DND-41 (cell line): ENCODE measurements around the gene ANK3.

Experiments used
- ATAC-seq: fragments of 200-7000 bp; cut with Tn5 transposase; 3 replicates; pipeline ENCODE4 v1.9.1; 2021; ENCODE audit warnings: low read depth; ENCODE audit not compliant: insufficient read depth
- DNase-seq: peaks from one replicate; pipeline ENCODE4 v3.0.0-alpha.2; 2020
- H2AFZ ChIP-seq: 2 replicates; pipeline ENCODE4 v1.6.0; 2012; ENCODE audit warnings: low read depth, low read length
- H3K27ac ChIP-seq: 2 replicates; pipeline ENCODE4 v1.5.1; 2012; ENCODE audit warnings: low read length, inconsistent platforms
- H3K27me3 ChIP-seq: fragments of 200-600 bp; sonication (generic); 2 replicates; pipeline ENCODE4 v1.6.0; 2012; ENCODE audit warnings: low read length, mild to moderate bottlenecking, inconsistent platforms; ENCODE audit not compliant: insufficient read depth, poor library complexity
- H3K36me3 ChIP-seq: 2 replicates; pipeline ENCODE4 v1.5.1; 2012; ENCODE audit warnings: low read length, inconsistent platforms; ENCODE audit not compliant: insufficient read depth
- H3K4me1 ChIP-seq: 2 replicates; pipeline ENCODE4 v1.5.1; 2012; ENCODE audit warnings: mild to moderate bottlenecking, low read length; ENCODE audit not compliant: insufficient read depth
- H3K4me2 ChIP-seq: 2 replicates; pipeline ENCODE4 v1.6.0; 2012; ENCODE audit warnings: mild to moderate bottlenecking, moderate library complexity, low read length, inconsistent platforms; ENCODE audit not compliant: insufficient read depth
- H3K4me3 ChIP-seq, 2 experiments: fragments of 200-600 bp in 1 of 2; shearing (Covaris generic) in 1 of 2; 2 replicates each; pipeline ENCODE4 v1.5.1; 2012 to 2016; ENCODE audit warnings: inconsistent platforms in 2 of 2, low read length in 2 of 2, mild to moderate bottlenecking in 2 of 2, low read depth in 1 of 2, moderate library complexity in 1 of 2
- H3K79me2 ChIP-seq: 2 replicates; pipeline ENCODE4 v1.6.0; 2012; ENCODE audit warnings: low read length, inconsistent platforms; ENCODE audit not compliant: insufficient read depth
- H3K9ac ChIP-seq: 2 replicates; pipeline ENCODE4 v1.6.0; 2012; ENCODE audit warnings: low read depth, mild to moderate bottlenecking, inconsistent platforms, low read length, moderate library complexity
- H3K9me3 ChIP-seq: 2 replicates; pipeline ENCODE4 v1.5.1; 2012; ENCODE audit warnings: low read length, moderate library complexity, mild to moderate bottlenecking, inconsistent platforms; ENCODE audit not compliant: insufficient read depth, severe bottlenecking
- H4K20me1 ChIP-seq: 2 replicates; pipeline ENCODE4 v1.6.0; 2012; ENCODE audit warnings: low read length; ENCODE audit not compliant: insufficient read depth
- EZH2 ChIP-seq: IDR thresholded peaks from 3 replicates; pipeline ENCODE4 v1.6.1; 2012; ENCODE audit warnings: borderline replicate concordance, low read depth, mild to moderate bottlenecking, moderate library complexity, low read length, inconsistent platforms; ENCODE audit not compliant: severe bottlenecking
- TF ChIP-seq, protein P1 (sequence below): IDR thresholded peaks from 2 replicates; pipeline ENCODE4 v1.5.1; 2012; ENCODE audit warnings: borderline replicate concordance, low read length, moderate library complexity, mild to moderate bottlenecking; ENCODE audit not compliant: poor library complexity, severe bottlenecking; ENCODE audit errors: extremely low read depth

ANK3 gene

DNA sequence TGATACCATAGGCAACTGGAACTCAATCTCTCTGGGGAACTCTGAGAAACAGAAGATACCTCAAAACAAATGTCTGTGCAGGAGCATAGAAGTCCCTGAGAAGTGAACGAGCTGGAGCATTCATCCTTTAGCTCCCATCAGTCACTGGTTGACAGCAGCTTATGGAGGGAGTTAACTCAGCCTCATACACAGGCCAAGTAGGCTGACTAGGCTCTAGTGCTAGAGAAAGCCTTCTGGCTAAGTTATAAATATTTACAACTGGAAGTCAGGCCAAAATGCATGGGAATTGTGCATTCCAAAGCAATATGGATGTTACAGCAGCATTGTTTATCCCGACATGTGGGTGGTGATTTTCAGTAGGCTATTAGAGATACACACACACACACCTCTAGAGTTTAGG lies 66.5 kb downstream of the ANK3 start:
- no peak for TF ChIP-seq EZH2
- TF ChIP-seq, protein P1, sequence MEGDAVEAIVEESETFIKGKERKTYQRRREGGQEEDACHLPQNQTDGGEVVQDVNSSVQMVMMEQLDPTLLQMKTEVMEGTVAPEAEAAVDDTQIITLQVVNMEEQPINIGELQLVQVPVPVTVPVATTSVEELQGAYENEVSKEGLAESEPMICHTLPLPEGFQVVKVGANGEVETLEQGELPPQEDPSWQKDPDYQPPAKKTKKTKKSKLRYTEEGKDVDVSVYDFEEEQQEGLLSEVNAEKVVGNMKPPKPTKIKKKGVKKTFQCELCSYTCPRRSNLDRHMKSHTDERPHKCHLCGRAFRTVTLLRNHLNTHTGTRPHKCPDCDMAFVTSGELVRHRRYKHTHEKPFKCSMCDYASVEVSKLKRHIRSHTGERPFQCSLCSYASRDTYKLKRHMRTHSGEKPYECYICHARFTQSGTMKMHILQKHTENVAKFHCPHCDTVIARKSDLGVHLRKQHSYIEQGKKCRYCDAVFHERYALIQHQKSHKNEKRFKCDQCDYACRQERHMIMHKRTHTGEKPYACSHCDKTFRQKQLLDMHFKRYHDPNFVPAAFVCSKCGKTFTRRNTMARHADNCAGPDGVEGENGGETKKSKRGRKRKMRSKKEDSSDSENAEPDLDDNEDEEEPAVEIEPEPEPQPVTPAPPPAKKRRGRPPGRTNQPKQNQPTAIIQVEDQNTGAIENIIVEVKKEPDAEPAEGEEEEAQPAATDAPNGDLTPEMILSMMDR: no peak
- DNase-seq (no peak), ATAC-seq (no peak)
- H4K20me1 ChIP-seq: no peaks in the 10 kb centered on the region
- H3K4me3 ChIP-seq: no peak overlapping the region
- H3K9ac ChIP-seq: no peak overlapping the region
- no peak overlapping the region for H3K27ac ChIP-seq
- no peak overlapping the region for H2AFZ ChIP-seq
- no peaks in the 10 kb centered on the region for H3K9me3 ChIP-seq
- H3K4me2 ChIP-seq: no peak overlapping the region
- H3K36me3 ChIP-seq: no peaks in the 10 kb centered on the region
- no peaks in the 10 kb centered on the region for H3K27me3 ChIP-seq
- no peaks in the 10 kb centered on the region for H3K4me1 ChIP-seq
- no peaks in the 10 kb centered on the region for H3K79me2 ChIP-seq

DNA sequence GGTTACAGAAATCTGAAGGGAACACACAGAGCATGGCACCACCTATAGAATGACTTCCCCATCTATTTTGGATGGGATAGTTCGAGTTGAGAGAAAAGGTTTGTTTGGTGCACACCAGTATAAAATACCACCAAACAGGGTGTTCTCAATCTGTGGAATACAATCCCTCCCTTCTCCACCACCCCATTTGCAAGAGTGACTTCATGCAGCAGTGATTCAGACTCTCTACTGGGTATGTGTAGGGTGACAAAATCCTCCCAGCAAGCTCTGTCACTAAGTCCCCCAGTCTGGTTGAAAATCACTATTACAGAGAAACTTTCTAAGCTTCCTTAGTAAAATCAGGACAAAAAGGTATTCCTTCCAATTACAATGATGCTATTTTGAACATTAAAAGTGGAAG lies 69.0 kb downstream of the ANK3 start:
- DNase-seq: no peak
- ATAC-seq: no peak
- Histone ChIP-seq H3K36me3 (no peaks in the 10 kb centered on the region), H3K27ac (no peak overlapping the region), H3K79me2 (no peaks in the 10 kb centered on the region), H3K4me2 (no peak overlapping the region), H3K9me3 (no peaks in the 10 kb centered on the region), H3K27me3 (no peaks in the 10 kb centered on the region), H2AFZ (no peak overlapping the region), H4K20me1 (no peaks in the 10 kb centered on the region), H3K9ac (no peak overlapping the region), H3K4me1 (no peaks in the 10 kb centered on the region), H3K4me3 (no peak overlapping the region)
- no peak for TF ChIP-seq EZH2
- TF ChIP-seq, protein P1: no peak

DNA sequence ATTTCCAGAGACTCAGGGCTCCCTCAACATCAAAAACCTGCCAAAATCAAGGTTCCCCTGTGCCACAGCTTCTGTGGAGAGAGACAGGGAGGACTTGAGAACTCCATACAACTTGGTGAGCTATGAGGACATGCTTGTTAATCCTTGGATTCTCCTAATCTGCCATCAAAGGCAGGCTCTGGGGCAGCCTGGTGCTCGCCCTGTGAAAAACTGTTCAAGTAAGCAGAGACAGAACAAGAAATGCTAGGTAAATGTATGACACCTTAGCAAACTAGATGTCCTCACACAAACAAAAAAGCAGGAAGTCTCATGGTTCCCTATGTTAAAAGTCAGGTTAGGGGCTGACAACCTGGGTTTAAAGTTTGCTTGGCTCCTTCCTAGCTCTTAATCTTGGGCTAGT lies 73.6 kb downstream of the ANK3 start:
- no peak overlapping the region for H3K9ac ChIP-seq
- no peaks in the 10 kb centered on the region for H3K79me2 ChIP-seq
- no peaks in the 10 kb centered on the region for H3K27me3 ChIP-seq
- no peak overlapping the region for H2AFZ ChIP-seq
- no peaks in the 10 kb centered on the region for H4K20me1 ChIP-seq
- no peak overlapping the region for H3K27ac ChIP-seq
- H3K4me1 ChIP-seq: no peaks in the 10 kb centered on the region
- no peak for TF ChIP-seq EZH2
- TF ChIP-seq, protein P1: no peak
- ATAC-seq (no peak), DNase-seq (no peak)
- H3K9me3 ChIP-seq: no peaks in the 10 kb centered on the region
- H3K36me3 ChIP-seq: no peaks in the 10 kb centered on the region
- no peak overlapping the region for H3K4me3 ChIP-seq
- H3K4me2 ChIP-seq: no peak overlapping the region

DNA sequence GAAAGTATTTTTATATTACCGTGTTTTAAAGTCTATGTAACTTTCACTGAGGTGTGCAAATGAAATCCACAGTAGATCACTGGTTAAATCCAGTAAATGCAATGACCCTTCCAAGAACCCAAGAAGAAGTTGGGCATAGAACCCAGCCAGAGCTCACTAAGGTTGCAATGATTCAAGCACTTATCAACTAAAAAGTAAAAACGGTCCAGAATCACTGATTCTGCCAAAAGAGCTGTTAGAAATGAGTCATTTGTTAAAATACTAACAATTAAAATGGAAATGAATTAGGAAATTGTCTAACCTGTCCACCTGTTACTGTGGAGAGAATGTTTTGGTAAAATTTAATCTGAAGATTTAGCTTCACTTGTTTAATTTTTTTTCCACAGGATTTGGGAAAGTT lies 74.4 kb downstream of the ANK3 start:
- Histone ChIP-seq H3K36me3 (no peaks in the 10 kb centered on the region), H3K9ac (no peak overlapping the region), H3K9me3 (no peaks in the 10 kb centered on the region), H3K4me3 (no peak overlapping the region), H2AFZ (no peak overlapping the region), H3K27me3 (no peaks in the 10 kb centered on the region), H3K79me2 (no peaks in the 10 kb centered on the region), H3K27ac (no peak overlapping the region), H3K4me2 (no peak overlapping the region), H4K20me1 (no peaks in the 10 kb centered on the region), H3K4me1 (no peaks in the 10 kb centered on the region)
- ATAC-seq (no peak), DNase-seq (no peak)
- TF ChIP-seq EZH2: no peak
- TF ChIP-seq, protein P1: no peak
